Adrenal gland (tissue), 12 donors: ENCODE data around the gene TMEM200A. TPM values are rescaled to one million over a fixed set of nuclear protein-coding genes. Genes with fewer than 3 reads are reported as not detected.

Experiments
- DNase-seq, 7 donors: peaks; one replicate each; pipeline ENCODE4 v3.0.0-alpha.2; 2019 to 2020
- H3K27ac ChIP-seq, 5 donors: fragments of 200-600 bp; sonication (generic) in 4 of 5; 1 replicate in 3 of 5; 2 replicates in 2 of 5; pipeline versions ENCODE4 v1.5.1 to v1.8.0; 2016 to 2020; ENCODE audit warnings: mild to moderate bottlenecking in 1 of 5
- H3K27me3 ChIP-seq: fragments of 200-600 bp; 2 replicates; pipeline ENCODE4 v1.8.0; 2021
- H3K36me3 ChIP-seq, 2 donors: fragments of 200-600 bp; replicated peaks in 1 of 2; 1 replicate in 1 of 2; 2 replicates in 1 of 2; pipeline versions ENCODE4 v1.5.1 to v1.8.0; 2018 to 2022
- H3K4me1 ChIP-seq, 2 donors: fragments of 200-600 bp; replicated peaks in 1 of 2; 1 replicate in 1 of 2; 2 replicates in 1 of 2; pipeline versions ENCODE4 v1.5.1 to v1.8.0; 2018 to 2021
- H3K4me3 ChIP-seq, 4 donors: fragments of 200-600 bp; sonication (generic) in 3 of 4; one replicate each; pipeline ENCODE4 v1.5.1; 2016 to 2018
- H3K9me3 ChIP-seq, 3 donors: fragments of 200-600 bp; sonication (generic) in 1 of 3; replicated peaks in 1 of 3; 1 replicate in 2 of 3; 2 replicates in 1 of 3; pipeline versions ENCODE4 v1.5.1 to v1.8.0; 2016 to 2021
- CTCF ChIP-seq, 6 experiments: fragments of 450-650 bp in 4 of 6; fragments of 200-600 bp in 2 of 6; sonication (generic) in 1 of 6; IDR thresholded peaks; 1 replicate in 5 of 6; 2 replicates in 1 of 6; pipeline versions ENCODE4 v1.5.1 to v1.8.0; 2016 to 2021; ENCODE audit warnings: antibody characterized with exemption in 6 of 6, mild to moderate bottlenecking in 2 of 6, moderate library complexity in 1 of 6
- POLR2A ChIP-seq, 2 donors: fragments of 450-650 bp; IDR thresholded peaks; one replicate each; pipeline ENCODE4 v1.6.1; 2017; ENCODE audit warnings: antibody characterized with exemption in 2 of 2, mild to moderate bottlenecking in 2 of 2, moderate library complexity in 1 of 2
- WGBS, 4 donors: extraction: QIAGEN DNeasy Blood & Tissue Kit in 2 of 4; methylation state at CpG; one replicate each; pipeline versions ENCODE4 v1.1.5 to v1.1.7; 2013 to 2017; 5-methylcytosine and 5-hydroxymethylcytosine counted together
- intact Hi-C, 2 donors: fragments of 100-400 bp; cut with DNase I; formaldehyde crosslinking; loops; one replicate each; pipeline versions ENCODE4 v1.14.1 to v1.15.0; 2022 to 2023
- polyA plus RNA-seq, 3 donors: library from polyadenylated mRNA; stranded (reverse); fragments of 200-250 nt in 2 of 3; fragments of 350-450 nt in 1 of 3; fragmentation: Illumina TruSeq in 1 of 3; extraction: RNeasy Lipid Tissue Mini Kit (QIAGEN cat#74804) in 1 of 3; gene quantifications; one replicate each; pipeline ENCODE4 v1.2.3, GENCODE V29; 2013 to 2014
- total RNA-seq, 9 donors: library from RNA; depleted of rRNA in 4 of 9; stranded (reverse); fragments of >200 nt in 4 of 9; fragments of 120-200 nt in 1 of 9; fragmentation: NEBNext Ultra II Directional in 1 of 9; extraction: Animal tissue kit (Norgen Biotek cat#: 25700) in 1 of 9; gene quantifications; one replicate each; pipeline versions ENCODE4 v1.1.0 to v1.2.4, GENCODE V29; 2013 to 2023
- donor health status: healthy with polysubstance abuse.
- donor health status: Bipolar disorder and iron deficiency.
- donor health status: DM: yes; HTN: yes; CAD: no.
- donor health status: DM: no; HTN: no; CAD: no.
- donor health status: DM: no; HTN: no; CAD: no.
- donor health status: DM: yes; HTN: yes; CAD: no.

Gene TMEM200A
- total and polyA plus RNA-seq, 12 donors, result 1.9 to 87.7 (median 30.2) TPM

GRCh38 chr6:130409418-130410100 is 43.7 kb downstream of the TMEM200A start:
- H3K27ac ChIP-seq, result no peak overlapping the region
- no peaks in the 10 kb centered on the region for H3K27me3 ChIP-seq
- no peaks in the 10 kb centered on the region for H3K9me3 ChIP-seq
- no peak for DNase-seq
- no peak for TF ChIP-seq CTCF (IDR thresholded peaks at IDR 0.05)
- no peak for TF ChIP-seq POLR2A (IDR thresholded peaks at IDR 0.05)
- H3K4me3 ChIP-seq, result no peak overlapping the region
- 19 to 35% (median 32%) methylated on average over 2 of the region's 2 CpGs for WGBS, 4 donors
- intact Hi-C loops, result no loop called here
- no peaks in the 10 kb centered on the region for H3K36me3 ChIP-seq
- H3K4me1 ChIP-seq, result peaks cover 0 to 17% of the 10 kb centered on the region in 2 donors

- no peak for DNase-seq
- intact Hi-C loops, result no loop called here
- no peaks in the 10 kb centered on the region for H3K27me3 ChIP-seq
- no peak overlapping the region for H3K4me3 ChIP-seq
- no peak overlapping the region for H3K27ac ChIP-seq
- 86 to 95% (median 93%) methylated on average over 2 of the region's 2 CpGs for WGBS, 4 donors
- H3K9me3 ChIP-seq, result no peaks in the 10 kb centered on the region
- no peaks in the 10 kb centered on the region for H3K36me3 ChIP-seq
- peaks cover 0 to 17% of the 10 kb centered on the region in 2 donors for H3K4me1 ChIP-seq
- TF ChIP-seq CTCF (IDR thresholded peaks at IDR 0.05), result no peak
- no peak for TF ChIP-seq POLR2A (IDR thresholded peaks at IDR 0.05)
These were observed 45.7 kb downstream of the TMEM200A start for GRCh38 chr6:130411481-130411880.

GRCh38 chr6:130412556-130413290 is 46.9 kb downstream of the TMEM200A start:
- peaks cover 0 to 19% of the 10 kb centered on the region in 2 donors for H3K4me1 ChIP-seq

More at GRCh38 chr6:130412556-130413290, 46.9 kb downstream of the TMEM200A start:
- 50 to 90% (median 87%) methylated on average over 1 of the region's 1 CpG for WGBS, 4 donors
- Histone ChIP-seq H3K27ac (no peak overlapping the region), H3K36me3 (no peaks in the 10 kb centered on the region), H3K9me3 (no peaks in the 10 kb centered on the region), H3K4me3 (no peak overlapping the region), H3K27me3 (no peaks in the 10 kb centered on the region)
- intact Hi-C loops, result no loop called here
- TF ChIP-seq POLR2A (IDR thresholded peaks at IDR 0.05), result no peak
- no peak for TF ChIP-seq CTCF (IDR thresholded peaks at IDR 0.05)
- no peak for DNase-seq
